ENCODE data around the gene MPEG1. TPM values are rescaled to one million over a fixed set of nuclear protein-coding genes. Genes with fewer than 3 reads are reported as not detected.

Gene MPEG1
- total and polyA plus RNA-seq, 2 of the 13 experiments (the other 11 are each of a cell fraction or from before 2014, with no cell fraction given), result not detected

GRCh38 chr11:59191095-59191494 is 21.6 kb downstream of the MPEG1 start (continued):
- TF ChIP-seq ZBTB40 (IDR thresholded peaks at IDR 0.05) (no peak), ZBTB40 (CRISPR knock-in tag; IDR thresholded peaks at IDR 0.05) (no peak), CCAR2 (optimal IDR thresholded peaks at IDR 0.05; ENCODE audit: low read depth, low read length) (no peak), ARNT (IDR thresholded peaks at IDR 0.05) (no peak), ZSCAN12 (CRISPR knock-in tag; IDR thresholded peaks at IDR 0.05) (no peak), ZBTB4 (CRISPR knock-in tag; IDR thresholded peaks at IDR 0.05; ENCODE audit: borderline replicate concordance) (no peak), HNF4A (CRISPR knock-in tag; IDR thresholded peaks at IDR 0.05) (peak; percentile 87), RAD51 (IDR thresholded peaks at IDR 0.05; ENCODE audit: borderline replicate concordance) (no peak), ZBTB7B (CRISPR knock-in tag; IDR thresholded peaks at IDR 0.05) (no peak), ZNF281 (CRISPR knock-in tag; IDR thresholded peaks at IDR 0.05; ENCODE audit: borderline replicate concordance) (peak; percentile 47; the same call in 1 of the 2 replicates), CBX2 (IDR thresholded peaks at IDR 0.05; ENCODE audit: low read depth, low read length) (no peak), CBX2 (CRISPR knock-in tag; IDR thresholded peaks at IDR 0.05; ENCODE audit: low read depth) (no peak), ZNF737 (CRISPR knock-in tag; IDR thresholded peaks at IDR 0.05; ENCODE audit: borderline replicate concordance) (no peak), BHLHE40 (IDR thresholded peaks at IDR 0.05; ENCODE audit: low read length) (no peak), JARID2 (CRISPR knock-in tag; IDR thresholded peaks at IDR 0.05; ENCODE audit: insufficient replicate concordance) (no peak), TMF1 (CRISPR knock-in tag; IDR thresholded peaks at IDR 0.05; ENCODE audit: low read depth) (no peak), CBX5 (CRISPR knock-in tag; IDR thresholded peaks at IDR 0.05; ENCODE audit: borderline replicate concordance) (no peak)

Data from HepG2 (cell line).